PFSK-1 (cell line): Measurements from ENCODE around the gene FLOT2.

Source experiments
- POLR2AphosphoS5 ChIP-seq: IDR thresholded peaks from 2 replicates; pipeline ENCODE4 v1.6.1; 2012; ENCODE audit warnings: low read depth, mild to moderate bottlenecking, control low read depth, low read length, moderate library complexity
- REST ChIP-seq, 2 experiments: IDR thresholded peaks; 2 replicates each; pipeline versions ENCODE4 v1.6.1 to v1.8.0; 2011 to 2012; ENCODE audit warnings: low read depth in 2 of 2, low read length in 2 of 2, control low read depth in 1 of 2, inconsistent platforms in 1 of 2, mild to moderate bottlenecking in 1 of 2, moderate library complexity in 1 of 2; ENCODE audit not compliant: insufficient read depth in 1 of 2
- SIN3A ChIP-seq: IDR thresholded peaks from 2 replicates; pipeline ENCODE4 v1.6.1; 2012; ENCODE audit warnings: mild to moderate bottlenecking, low read length, moderate library complexity, borderline replicate concordance; ENCODE audit not compliant: insufficient read depth

GRCh38 chr17:28879886-28880571 lies 17.5 kb downstream of the FLOT2 start:
- TF ChIP-seq SIN3A (no peak), POLR2AphosphoS5 (no peak), REST (IDR thresholded peaks at IDR 0.05; ENCODE audit: insufficient read depth in 1 of 2, low read depth in 2 of 2, low read length in 2 of 2) (no peak)
